ENCODE measurements around the gene ACVR1B.

Gene ACVR1B

DNA sequence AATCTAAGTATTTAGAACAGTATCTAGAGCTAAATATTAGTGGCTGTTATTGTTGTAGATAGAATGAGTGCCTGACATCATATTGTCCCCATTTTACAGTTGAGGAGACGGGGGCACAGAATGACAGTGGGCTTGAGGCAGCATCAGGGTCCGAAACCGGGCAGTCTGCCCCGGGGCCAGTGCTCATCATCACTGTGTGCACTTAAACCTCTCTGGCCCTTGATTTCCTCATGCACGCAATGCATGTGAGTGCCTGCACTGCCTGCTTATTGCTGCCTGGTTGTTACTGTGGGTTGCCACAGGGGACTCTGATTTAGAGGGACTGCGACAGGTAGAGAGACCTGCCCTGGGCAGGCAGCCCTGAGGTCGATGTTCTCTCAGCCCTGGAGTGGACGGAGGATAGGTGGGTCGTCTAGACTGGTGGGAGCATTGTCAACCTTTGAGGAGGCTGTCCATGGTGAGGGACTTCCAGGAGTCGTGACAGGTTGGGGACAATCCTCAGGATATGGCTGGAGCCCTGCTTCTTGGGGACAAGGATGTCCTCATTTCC, 34.4 kb upstream of the ACVR1B start:
- DNase-seq (ENCODE audit: low read depth): no peak

DNA sequence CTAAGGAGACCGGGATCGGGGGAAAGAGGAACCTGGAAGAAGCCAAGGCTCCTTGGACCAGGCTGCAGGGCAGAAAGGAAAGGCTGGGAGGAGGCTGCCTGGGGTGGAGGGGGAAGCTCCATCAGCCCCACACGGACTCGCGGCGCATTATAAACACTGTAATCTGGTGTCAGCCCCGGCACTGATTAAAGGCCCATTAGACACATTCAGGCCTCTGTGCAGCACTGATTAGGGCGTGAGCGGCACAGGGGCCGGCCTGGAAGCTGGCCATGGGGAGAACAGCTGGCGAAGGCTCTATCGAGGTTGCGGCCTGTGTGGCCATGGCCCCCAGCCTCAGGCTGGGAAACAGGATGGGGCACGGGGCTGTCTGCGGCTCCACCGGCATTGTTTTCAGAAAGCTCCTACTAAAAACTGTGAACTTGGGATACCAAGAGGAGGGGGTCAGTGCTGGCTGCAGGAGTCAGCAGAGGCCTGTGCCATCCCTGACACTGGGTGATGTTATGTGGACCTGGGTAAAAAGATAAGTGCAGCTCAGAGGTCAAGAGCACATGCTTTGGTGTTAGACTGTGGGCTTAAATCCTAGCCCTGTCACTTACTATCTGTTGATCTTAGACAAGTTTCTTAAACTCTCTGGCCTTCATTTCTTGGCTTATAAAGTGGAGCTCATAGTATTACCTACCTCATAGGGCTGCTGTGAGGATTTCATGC, 33.6 kb upstream of the ACVR1B start:
- no peak for DNase-seq (ENCODE audit: low read depth)

- no peak for DNase-seq (ENCODE audit: low read depth)
Observed at GRCh38 chr12:51920046-51920445, 31.5 kb upstream of the ACVR1B start.

DNA sequence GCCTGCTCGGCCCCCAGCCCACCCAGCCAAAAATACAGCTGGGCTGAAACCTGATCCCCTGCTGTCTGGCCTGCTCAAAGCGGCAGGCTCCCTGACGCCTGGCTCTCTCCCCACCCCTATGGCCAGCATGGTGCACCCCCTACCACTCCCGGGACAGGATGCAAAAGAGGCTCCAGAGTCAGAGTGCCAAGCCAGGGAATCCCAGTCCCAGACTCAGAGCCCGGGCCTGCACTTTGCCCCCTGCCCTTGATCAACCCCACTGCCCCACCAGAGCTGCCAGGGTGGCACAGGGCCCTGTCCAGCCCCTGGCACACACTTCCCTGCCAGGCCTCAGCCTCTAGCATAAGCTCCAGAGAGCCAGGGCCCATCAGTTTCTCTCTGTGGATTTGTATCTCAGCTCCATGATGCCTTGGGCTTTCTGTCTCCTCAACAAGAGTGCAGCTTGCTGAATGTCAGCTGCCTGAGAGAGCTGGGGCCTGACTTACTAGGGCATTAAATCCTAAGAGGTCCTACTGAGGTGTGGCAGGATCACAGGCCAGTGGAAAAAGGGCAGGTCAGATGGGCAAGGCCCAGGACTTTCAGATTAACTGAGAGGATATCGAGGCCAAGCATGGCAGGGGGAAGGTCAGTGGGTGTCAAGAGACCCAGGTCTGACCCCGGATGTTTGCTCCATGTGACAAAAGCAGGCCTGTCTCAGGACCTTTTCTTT, 30.3 kb upstream of the ACVR1B start:
- DNase-seq (ENCODE audit: low read depth): no peak

GRCh38 chr12:51922146-51922545, 29.4 kb upstream of the ACVR1B start:
- DNase-seq (ENCODE audit: low read depth): no peak

DNA sequence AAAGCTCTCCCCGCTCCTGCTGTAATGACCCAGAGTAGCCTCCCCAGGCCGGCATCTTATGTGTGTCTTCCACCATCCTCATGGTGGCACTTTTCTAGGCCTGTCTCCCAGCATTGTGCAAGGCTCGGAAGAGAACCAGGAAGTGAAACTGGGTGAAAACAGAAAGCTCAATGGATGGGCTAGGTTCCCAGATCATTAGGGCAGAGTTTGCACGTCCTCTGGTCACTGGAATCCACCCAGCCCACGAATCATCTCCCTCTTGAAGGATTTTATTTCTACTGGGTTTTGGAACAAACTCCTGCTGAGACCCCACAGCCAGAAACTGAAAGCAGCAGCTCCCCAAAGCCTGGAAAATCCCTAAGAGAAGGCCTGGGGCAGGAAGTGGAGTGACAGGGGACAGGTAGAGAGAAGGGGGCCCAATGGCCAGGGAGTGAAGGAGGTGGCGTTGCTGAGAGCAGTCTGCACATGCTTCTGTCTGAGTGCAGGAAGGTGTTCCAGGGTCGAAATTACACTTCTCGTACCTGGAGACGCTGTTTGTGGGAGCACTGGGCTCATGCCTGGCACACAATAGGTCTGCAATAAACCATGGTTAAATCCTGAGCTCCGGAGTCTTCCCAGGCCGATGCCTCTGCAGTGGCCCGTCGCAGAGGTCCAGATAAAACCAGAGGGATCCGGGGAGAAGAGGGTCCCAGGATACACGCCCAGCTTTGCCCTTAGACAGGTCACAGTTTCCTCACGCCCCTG, 28.6 kb upstream of the ACVR1B start:
- peak; percentile 34 for DNase-seq (ENCODE audit: low read depth)

- no peak for DNase-seq (ENCODE audit: low read depth)
Observed at GRCh38 chr12:51923506-51924365, 27.8 kb upstream of the ACVR1B start.

DNA sequence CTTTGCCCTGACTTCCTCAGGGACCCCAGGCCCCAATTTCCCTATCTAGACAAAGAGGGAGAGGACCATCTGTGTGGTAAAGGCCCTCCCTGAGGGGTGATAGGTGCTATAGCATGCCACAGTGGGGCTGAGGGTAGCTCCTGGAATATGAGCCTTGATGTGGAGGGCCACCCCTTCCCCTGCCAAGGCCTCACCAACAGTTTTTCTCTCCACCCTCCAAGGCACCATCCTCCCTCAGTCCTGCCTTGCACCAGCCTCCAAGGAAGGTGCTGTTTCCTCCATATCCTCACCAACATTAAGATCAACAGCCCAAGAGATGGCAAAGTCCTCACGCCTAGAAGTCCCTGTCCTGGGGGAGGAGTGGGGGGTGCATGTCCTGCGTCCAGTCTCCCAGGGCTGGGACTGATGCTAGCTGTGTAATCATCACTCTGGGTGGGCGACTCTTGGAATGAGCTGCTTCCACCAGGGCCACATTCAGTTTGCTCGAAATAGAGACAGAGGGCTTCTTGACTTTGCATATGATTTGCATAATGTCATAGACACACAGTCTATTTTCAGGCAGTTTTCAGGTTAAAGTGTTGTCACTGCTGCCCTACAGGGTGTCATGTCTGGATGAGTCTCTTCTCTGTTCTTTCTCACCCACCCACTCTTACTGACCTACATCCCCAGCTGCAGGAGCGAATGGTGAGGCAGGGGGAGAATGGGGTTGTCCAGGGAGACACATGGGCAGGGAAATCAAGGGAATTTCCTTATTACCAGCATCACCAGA, 26.8 kb upstream of the ACVR1B start:
- no peak for DNase-seq (ENCODE audit: low read depth)

GRCh38 chr12:51925346-51926063, 26.0 kb upstream of the ACVR1B start:
- DNase-seq (ENCODE audit: low read depth): no peak

DNA sequence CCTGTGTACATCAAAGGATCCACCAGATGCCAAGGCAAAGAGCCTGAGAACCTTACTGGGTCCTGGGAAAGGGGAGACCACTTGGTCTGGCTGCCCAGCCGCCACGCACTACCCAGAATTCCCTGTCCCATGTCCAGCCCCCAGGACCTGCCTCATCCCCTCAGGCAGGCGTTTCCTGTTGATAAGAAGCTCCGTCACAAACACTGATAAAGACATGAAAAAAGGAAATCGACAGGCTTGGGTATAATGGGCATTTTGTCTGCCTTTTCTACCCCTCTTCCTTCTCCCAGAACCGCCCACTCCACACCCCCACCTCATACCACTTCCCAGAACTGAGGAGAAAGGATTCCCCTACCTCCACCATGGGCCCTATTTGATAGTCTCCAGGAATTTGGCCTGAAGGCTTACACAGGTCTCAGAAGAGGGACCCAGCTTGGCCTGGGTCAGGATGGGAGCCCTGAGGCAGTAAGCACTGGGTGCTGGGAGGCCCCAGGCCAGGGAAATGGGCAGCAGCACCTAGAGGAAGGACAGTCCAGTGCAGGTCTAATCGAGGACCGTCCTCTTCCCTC, 25.4 kb upstream of the ACVR1B start:
- no peak for DNase-seq (ENCODE audit: low read depth)

- no peak for DNase-seq (ENCODE audit: low read depth)
Observed at GRCh38 chr12:51926718-51927117, 24.8 kb upstream of the ACVR1B start.

- no peak for DNase-seq (ENCODE audit: low read depth)
Observed at GRCh38 chr12:51932218-51933076, 19.1 kb upstream of the ACVR1B start.

GRCh38 chr12:51934080-51934479, 17.4 kb upstream of the ACVR1B start:
- no peak for DNase-seq (ENCODE audit: low read depth)

- no peak for DNase-seq (ENCODE audit: low read depth)
Observed at GRCh38 chr12:51937926-51938325, 13.6 kb upstream of the ACVR1B start.

- no peak for DNase-seq (ENCODE audit: low read depth)
Observed at GRCh38 chr12:51938726-51939125, 12.8 kb upstream of the ACVR1B start.

DNA sequence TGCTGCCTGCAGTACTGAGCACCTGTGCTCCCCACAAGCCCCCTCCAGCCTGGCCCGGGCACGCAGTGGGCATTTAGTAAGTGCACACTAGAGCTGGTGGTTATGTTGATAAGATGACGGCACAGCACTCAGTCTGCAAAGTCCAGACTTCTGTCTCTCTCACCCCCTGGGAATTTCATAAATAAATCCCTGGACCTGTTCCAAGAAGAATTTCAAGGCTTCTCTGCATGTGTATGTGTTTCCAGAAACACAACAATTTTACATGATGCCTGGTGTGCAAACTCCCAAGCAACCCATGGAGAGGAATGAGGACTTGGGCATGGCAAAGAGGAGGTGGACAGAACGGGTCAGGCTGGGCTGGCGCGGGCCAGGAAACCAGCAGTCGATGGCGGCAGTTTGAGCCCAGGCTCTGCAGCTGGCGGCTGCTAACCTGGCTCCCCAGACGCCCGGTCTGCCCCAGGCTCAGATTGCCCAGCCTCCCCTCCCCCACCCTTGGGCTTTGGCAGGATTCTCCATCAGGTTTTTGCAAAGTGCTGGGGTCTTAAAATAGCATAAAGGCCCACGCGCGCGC, 10.4 kb upstream of the ACVR1B start:
- DNase-seq (ENCODE audit: low read depth): no peak

GRCh38 chr12:51941604-51942003, 9.9 kb upstream of the ACVR1B start:
- no peak for DNase-seq (ENCODE audit: low read depth)

GRCh38 chr12:51942056-51942455, 9.4 kb upstream of the ACVR1B start:
- no peak for DNase-seq (ENCODE audit: low read depth)

Data from HS-5 (cell line).